RWPE2 (cell line): ENCODE measurements around the gene LTB4R.

Experiments used
- ATAC-seq: fragments of 200-7000 bp; cut with Tn5 transposase; 3 replicates; pipeline ENCODE4 v1.9.1; 2021; ENCODE audit warnings: low read depth
- DNase-seq: peaks from one replicate; pipeline ENCODE4 v3.0.0-alpha.2; 2020; ENCODE audit warnings: low spot score
- H3K27ac ChIP-seq: fragments of 450-650 bp; 2 replicates; pipeline ENCODE4 v1.5.1; 2017; ENCODE audit warnings: mild to moderate bottlenecking; ENCODE audit not compliant: poor library complexity, severe bottlenecking
- H3K27me3 ChIP-seq: fragments of 250-450 bp; sonication (Bioruptor Pico); 2 replicates; pipeline ENCODE4 v1.5.1; 2021; ENCODE audit warnings: mild to moderate bottlenecking, moderate library complexity; ENCODE audit not compliant: insufficient read depth, poor library complexity, severe bottlenecking
- H3K36me3 ChIP-seq: fragments of 250-450 bp; sonication (Bioruptor Pico); 2 replicates; pipeline ENCODE4 v1.5.1; 2020; ENCODE audit warnings: low read depth, mild to moderate bottlenecking, moderate library complexity
- H3K4me1 ChIP-seq: fragments of 250-450 bp; sonication (Bioruptor Pico); 2 replicates; pipeline ENCODE4 v1.5.1; 2021; ENCODE audit warnings: mild to moderate bottlenecking, moderate library complexity; ENCODE audit not compliant: insufficient read depth, poor library complexity, severe bottlenecking
- H3K4me3 ChIP-seq: fragments of 250-450 bp; sonication (Bioruptor Pico); 2 replicates; pipeline ENCODE4 v1.5.1; 2021; ENCODE audit warnings: mild to moderate bottlenecking, moderate library complexity; ENCODE audit not compliant: severe bottlenecking
- H3K9me3 ChIP-seq: fragments of 250-450 bp; sonication (Bioruptor Pico); 2 replicates; pipeline ENCODE4 v1.5.1; 2021; ENCODE audit warnings: mild to moderate bottlenecking, moderate library complexity; ENCODE audit not compliant: severe bottlenecking
- CTCF ChIP-seq: fragments of 450-650 bp; IDR thresholded peaks from one replicate; pipeline ENCODE4 v1.5.1; 2017; ENCODE audit warnings: mild to moderate bottlenecking, moderate library complexity; ENCODE audit not compliant: poor library complexity, severe bottlenecking

The LTB4R gene

GRCh38 chr14:24264298-24264697 lies 47.0 kb upstream of the LTB4R start:
- H3K9me3 ChIP-seq = no peaks in the 10 kb centered on the region
- H3K36me3 ChIP-seq = peaks cover 34% of the 10 kb centered on the region
- H3K4me1 ChIP-seq = peaks cover 23% of the 10 kb centered on the region
- ATAC-seq (peak; percentile 73), DNase-seq (no peak)
- no peaks in the 10 kb centered on the region for H3K27me3 ChIP-seq
- TF ChIP-seq CTCF = no peak
- peak overlapping the region; percentile 88 for H3K27ac ChIP-seq
- no peak overlapping the region for H3K4me3 ChIP-seq

GRCh38 chr14:24266344-24267244 lies 44.7 kb upstream of the LTB4R start:
- TF ChIP-seq CTCF = no peak
- H3K4me3 ChIP-seq = no peak overlapping the region
- H3K27ac ChIP-seq = peak overlapping the region; percentile 88
- H3K4me1 ChIP-seq = peaks cover 20% of the 10 kb centered on the region
- no peak for DNase-seq
- H3K9me3 ChIP-seq = no peaks in the 10 kb centered on the region
- no peaks in the 10 kb centered on the region for H3K27me3 ChIP-seq
- H3K36me3 ChIP-seq = peaks cover 34% of the 10 kb centered on the region
- no peak for ATAC-seq

GRCh38 chr14:24267516-24267915 lies 43.8 kb upstream of the LTB4R start:
- no peak overlapping the region for H3K27ac ChIP-seq
- H3K4me1 ChIP-seq = peaks cover 29% of the 10 kb centered on the region
- H3K9me3 ChIP-seq = no peaks in the 10 kb centered on the region
- ATAC-seq (no peak), DNase-seq (no peak)
- H3K4me3 ChIP-seq = no peak overlapping the region
- no peak for TF ChIP-seq CTCF
- H3K36me3 ChIP-seq = peaks cover 34% of the 10 kb centered on the region
- H3K27me3 ChIP-seq = no peaks in the 10 kb centered on the region

- Histone ChIP-seq H3K36me3 (peaks cover 34% of the 10 kb centered on the region), H3K27ac (no peak overlapping the region), H3K4me1 (peaks cover 33% of the 10 kb centered on the region), H3K27me3 (no peaks in the 10 kb centered on the region), H3K4me3 (no peak overlapping the region), H3K9me3 (no peaks in the 10 kb centered on the region)
- DNase-seq (no peak), ATAC-seq (no peak)
- no peak for TF ChIP-seq CTCF
Observed at GRCh38 chr14:24268225-24268624, 43.1 kb upstream of the LTB4R start.

- Histone ChIP-seq H3K36me3 (peaks cover 34% of the 10 kb centered on the region), H3K4me1 (peaks cover 32% of the 10 kb centered on the region), H3K4me3 (no peak overlapping the region), H3K27me3 (no peaks in the 10 kb centered on the region), H3K27ac (no peak overlapping the region), H3K9me3 (no peaks in the 10 kb centered on the region)
- TF ChIP-seq CTCF = no peak
- DNase-seq (no peak), ATAC-seq (no peak)
Observed at GRCh38 chr14:24269368-24269767, 41.9 kb upstream of the LTB4R start.
